HG03196 (cell line): Measurements from ENCODE around the gene HSPA6.
"Not testable (repeated sequence)": the region's sequence is repeated elsewhere in the genome, so short reads cannot be mapped to it uniquely, and the experiment has no call there.

ENCODE experiments used
- ATAC-seq: cut with Tn5 transposase; IDR thresholded peaks from one replicate; pipeline ENCODE4 v1.9.1; 2021; ENCODE audit not compliant: unreplicated experiment

The HSPA6 gene

DNA sequence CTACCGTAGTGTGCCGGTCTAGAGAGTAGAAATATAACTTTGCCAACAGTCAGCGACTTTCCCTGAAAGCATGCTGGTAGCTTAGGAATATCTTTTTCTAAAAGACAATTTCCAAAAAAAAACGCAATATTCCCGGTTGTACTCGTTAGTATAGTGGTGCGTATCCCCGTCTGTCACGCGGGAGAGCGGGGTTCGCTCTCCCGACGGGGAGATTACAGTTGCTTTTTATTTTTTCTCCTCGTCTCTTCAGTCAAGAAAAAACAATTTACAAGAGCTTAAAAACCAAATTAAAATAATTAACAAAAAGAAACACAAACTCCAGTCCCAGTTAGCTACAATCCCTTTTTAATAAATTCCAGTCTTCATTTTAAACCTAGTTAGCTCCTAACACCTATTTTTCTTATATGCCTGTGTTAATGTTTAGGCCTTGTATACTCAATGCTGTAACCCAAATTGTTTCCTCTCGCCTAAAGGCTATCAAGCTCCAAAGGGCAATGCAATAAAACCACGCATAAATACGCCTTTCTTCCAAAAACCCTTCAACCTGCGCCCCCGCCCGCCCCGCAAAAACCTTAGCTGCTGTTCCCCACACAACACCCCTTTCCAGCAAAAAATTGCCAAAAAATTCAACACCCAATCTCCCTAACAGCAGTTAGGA is 7.8 kb downstream of the HSPA6 start:
- ATAC-seq, result no peak

DNA sequence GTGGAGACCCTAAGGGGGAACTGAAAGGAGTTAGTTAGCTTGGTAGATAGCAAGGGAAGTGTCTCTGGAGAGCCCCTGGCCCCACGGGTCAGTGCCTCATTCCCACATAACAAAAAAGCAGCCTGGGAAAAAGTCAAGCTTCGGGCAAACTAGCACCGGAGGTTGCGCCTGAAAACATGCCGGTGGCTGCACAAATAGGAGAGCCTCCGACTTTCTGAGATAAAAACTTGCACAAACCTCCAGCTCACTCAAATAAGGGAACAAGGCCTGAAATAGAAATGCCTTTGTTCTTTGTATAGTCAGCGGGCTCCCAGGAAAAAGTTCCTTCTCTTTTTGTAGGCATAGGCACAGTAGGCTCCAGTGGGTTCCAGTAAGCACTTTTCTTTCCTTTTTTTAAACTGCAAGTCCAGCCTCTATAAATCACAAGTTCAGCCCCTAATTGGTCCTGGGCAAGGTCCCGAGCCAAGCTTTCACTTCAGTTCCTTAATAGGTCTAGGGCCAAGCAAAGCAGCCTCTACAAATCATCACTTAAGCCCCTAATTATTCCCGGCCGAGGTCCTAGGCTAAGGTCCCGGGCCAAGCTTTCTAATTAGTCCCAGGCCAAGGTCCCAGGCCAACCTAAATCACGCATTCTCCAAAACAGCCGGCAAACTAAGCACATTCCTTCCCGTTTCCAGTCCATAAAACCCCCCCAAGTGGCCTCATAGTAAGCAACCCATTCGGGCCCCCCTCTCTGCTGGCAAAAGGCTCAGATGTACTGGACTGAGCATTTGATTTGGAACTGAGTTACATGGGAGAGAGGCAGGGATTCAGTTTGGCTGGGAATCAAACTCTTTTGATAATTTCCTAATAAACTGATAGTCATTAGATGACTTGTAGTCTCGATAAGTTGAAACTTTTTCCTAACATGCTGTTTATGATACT is 8.6 kb downstream of the HSPA6 start:
- ATAC-seq, result not testable (repeated sequence)

GRCh38 chr1:161537068-161537669 is 12.8 kb downstream of the HSPA6 start:
- not testable (repeated sequence) for ATAC-seq

GRCh38 chr1:161538925-161539479 is 14.7 kb downstream of the HSPA6 start:
- not testable (repeated sequence) for ATAC-seq

DNA sequence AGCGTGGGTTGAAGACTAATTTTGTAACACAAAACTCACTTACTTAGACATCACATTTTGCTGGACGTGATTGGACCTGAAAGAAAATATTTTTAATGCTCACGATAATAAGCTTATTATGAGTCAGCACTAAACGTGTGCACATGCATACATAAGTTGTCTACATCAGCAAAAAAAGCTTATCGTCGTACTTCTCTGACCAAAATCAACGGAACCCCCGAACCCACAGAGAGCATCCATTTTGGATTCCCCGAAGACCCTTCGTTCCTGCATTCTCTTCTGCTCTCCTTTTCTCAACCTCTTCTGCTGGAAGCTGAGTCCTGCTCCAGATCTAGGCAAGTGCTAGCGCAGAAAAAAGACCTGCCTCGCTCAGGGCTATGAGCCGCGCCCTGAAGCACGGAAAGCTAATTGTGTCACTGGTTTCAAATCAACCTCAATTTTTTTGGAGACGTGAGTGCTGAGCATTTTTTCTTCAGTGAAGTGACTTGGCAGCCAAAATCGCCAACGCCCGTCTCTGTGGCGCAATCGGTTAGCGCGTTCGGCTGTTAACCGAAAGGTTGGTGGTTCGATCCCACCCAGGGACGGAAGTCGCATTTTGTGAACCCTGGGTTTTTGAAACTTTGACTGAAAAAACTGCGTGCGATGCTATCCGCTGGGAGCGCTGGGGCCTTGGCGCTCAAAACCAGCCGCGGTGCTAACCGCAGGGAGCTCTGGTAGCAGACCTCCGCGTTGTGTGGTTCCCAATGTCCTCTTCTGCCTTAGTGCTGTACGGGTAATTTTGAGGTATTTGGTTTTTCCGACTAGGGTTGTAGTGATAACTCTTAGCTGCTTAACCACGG is 15.6 kb downstream of the HSPA6 start:
- ATAC-seq, result peak; percentile 63

DNA sequence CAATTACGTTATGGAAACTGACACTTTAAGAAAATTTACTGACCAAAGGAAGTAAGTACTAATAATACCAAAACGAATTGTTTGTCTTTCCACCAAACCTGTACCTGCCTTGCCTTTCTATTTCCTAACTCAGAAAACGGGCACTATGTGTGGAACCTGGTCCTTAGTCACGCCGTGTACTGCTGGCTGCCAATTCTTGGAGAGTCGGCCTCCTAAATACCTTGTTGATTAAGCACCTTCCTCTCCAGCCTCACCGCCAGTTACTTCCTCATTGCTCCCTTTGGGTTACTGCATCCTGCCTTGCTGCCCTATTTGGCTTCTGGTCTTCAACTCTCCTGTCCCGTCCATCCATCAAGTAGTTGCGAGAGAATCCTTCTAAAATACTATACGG is 16.2 kb downstream of the HSPA6 start:
- ATAC-seq, result peak; percentile 29

GRCh38 chr1:161542091-161542559 is 17.8 kb downstream of the HSPA6 start:
- peak; percentile 43 for ATAC-seq

DNA sequence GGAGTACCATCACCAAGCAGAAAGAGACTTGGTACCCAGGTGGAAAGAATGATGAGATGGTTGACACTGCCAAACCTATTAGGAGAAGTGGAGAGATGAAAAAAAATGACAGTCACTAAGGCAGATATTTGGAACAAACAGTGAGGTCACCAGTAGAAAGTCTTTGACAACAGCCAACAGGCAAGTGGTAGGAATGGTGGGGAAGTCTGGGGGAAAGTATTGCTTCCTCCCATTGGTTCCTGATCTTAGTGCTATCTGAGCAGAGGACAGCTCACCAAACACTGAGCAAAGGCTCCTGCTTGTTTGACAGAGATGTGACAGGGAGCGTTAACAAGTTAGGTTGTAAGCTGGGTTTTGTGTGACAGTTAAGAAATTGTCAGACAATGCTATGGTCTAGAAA is 18.8 kb downstream of the HSPA6 start:
- not testable (repeated sequence) for ATAC-seq

- ATAC-seq, result not testable (repeated sequence)
These were observed 20.8 kb downstream of the HSPA6 start for GRCh38 chr1:161545005-161545731.

- ATAC-seq, result not testable (repeated sequence)
These were observed 23.8 kb downstream of the HSPA6 start for GRCh38 chr1:161547995-161548741.

GRCh38 chr1:161548749-161549406 is 24.5 kb downstream of the HSPA6 start:
- ATAC-seq, result not testable (repeated sequence)

- ATAC-seq, result no peak
These were observed 25.3 kb downstream of the HSPA6 start, which contains the start of gene FCGR3A for GRCh38 chr1:161549652-161550051. Gene FCGR3A, minus strand, starts transcription at chr1:161549818. Its CDS starts 82 bp downstream, at chr1:161549736.

GRCh38 chr1:161550942-161551341 is 26.6 kb downstream of the HSPA6 start:
- not testable (repeated sequence) for ATAC-seq

- ATAC-seq, result not testable (repeated sequence)
These were observed 29.3 kb downstream of the HSPA6 start for GRCh38 chr1:161553631-161554030.

- ATAC-seq, result not testable (repeated sequence)
These were observed 30.0 kb downstream of the HSPA6 start for GRCh38 chr1:161554340-161554739.

GRCh38 chr1:161554815-161555417 is 30.6 kb downstream of the HSPA6 start:
- ATAC-seq, result not testable (repeated sequence)

DNA sequence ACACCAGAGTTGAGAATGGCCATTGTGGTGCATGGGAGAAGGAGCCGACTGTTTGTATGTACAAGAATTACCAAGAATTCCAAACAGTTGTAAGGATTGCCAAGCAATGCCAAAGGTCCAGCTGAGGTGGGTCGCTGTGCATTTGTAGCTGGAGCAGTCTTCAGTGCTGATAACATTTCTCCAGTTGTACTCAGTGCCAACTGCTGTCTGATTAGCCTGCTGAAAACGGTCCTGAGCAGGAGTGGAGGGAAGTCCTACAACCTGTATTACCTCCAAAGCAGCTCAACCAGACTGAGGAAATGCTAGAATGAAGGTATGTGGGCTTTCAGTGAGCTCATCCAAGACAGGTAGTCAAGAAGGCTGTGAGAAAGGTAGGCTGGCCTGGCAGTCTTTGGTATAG is 31.8 kb downstream of the HSPA6 start:
- not testable (repeated sequence) for ATAC-seq

DNA sequence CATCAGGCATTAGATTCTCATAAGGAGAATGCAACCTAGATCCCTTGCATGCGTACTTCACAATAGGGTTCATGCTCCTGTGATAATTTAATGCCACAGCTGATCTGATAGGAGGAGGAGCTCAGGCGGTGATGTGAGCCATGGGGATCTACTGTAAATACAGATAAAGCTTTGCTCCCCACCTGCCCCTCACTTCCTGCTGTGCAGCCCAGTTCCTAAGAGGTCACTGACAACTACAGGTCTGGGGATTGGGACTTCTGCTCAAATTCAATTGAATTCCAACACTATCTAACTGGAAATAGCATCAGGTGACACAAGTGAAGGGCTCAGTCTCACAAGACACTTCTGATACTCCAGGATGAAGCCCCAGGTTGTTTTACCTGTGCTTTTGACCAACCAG is 32.6 kb downstream of the HSPA6 start:
- ATAC-seq, result not testable (repeated sequence)
